GM20431 (cell line): Measurements from ENCODE around the gene HOXC6.

Source experiments
- in situ Hi-C: fragments of 300-500 bp; cut with MseI, MboI; formaldehyde crosslinking; loops from one replicate; pipeline ENCODE4 v1.15.0; 2020; ENCODE audit warnings: low sequenced_read_pairs; ENCODE audit not compliant: unreplicated experiment

The HOXC6 gene

DNA sequence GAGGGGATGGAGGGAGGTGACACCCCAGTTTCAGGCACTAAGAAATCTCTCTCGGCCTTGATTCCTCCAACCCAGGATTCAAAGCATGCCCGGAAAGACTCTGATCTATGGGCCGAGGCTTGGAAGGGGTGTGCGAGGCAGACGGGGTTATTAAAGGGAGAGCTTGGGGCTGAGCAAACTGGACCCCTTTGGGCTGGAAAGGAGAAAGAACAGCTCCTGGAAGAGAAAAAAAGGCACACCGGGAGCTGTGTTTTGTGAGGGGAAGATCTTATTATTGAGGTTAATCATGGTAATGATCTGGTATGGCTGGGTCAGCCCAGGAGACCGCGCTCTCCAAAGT is 19.7 kb downstream of the HOXC6 start:
- in situ Hi-C loops, result no loop called here

DNA sequence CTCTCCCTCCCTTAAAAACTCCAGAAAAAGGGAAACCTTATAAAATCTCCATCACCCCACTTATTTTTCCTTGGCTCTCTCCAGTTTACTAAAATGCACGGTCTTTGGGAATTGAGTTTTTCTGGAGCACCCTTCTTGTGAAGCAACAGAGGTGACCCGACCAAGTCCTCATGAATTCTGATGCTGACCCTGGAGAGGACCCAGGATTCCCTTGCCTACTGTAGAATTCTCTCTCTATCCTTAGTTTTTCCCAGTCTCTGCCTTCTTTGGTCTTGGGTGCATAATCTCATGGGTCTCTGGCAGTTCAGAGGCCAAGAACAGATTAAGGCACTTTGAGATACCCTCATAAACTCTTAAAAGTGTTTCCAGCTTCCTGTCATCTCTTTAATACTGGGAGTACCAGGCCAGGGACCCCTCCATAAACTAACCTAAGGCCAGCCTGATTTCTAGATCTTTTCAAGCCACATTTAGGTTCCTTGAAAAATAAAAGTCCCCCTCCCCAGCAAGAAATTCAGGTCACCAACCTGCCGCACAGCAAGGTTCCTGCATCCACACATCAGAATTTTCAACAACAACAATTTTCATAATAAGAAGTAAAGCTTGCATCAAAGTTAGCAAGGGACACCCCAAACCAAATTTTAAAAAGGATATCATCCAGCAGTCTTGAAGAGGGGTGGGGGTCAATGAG is 20.3 kb downstream of the HOXC6 start:
- in situ Hi-C loops, result no loop called here

DNA sequence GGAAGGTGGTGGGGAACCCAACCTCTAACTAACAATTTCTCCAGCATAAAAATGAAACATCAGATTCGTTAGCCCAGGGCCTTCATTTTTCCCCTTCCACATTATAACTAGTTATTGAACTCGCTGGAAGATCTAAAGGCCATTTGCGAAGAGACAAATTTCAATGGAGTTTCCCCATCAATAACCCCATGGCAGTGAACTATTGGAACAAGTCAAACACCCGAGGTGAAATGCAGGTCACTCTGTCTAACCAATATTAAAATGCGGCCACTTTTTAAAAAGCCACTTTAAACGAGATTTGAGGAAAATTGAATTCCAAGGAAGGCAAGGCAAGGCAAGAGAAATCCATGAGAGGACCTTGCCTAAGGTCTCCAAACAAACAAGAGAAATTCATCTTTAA is 20.9 kb downstream of the HOXC6 start:
- in situ Hi-C loops, result no loop called here

DNA sequence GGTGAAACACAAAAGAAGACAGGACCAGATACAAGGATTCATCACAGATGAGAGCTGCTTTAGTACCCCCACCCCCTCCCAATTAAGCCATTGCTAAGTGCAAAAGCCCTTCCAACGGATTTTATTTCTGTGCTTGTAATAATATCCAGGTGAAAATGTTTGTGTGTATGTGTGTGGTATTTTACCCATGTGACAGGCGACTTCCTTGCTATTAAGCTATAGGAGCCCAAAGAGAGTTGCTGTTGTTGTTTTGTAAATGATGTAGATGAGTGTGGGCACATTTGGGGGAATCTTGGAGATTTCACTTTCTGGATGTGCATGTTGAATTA is 22.2 kb downstream of the HOXC6 start:
- in situ Hi-C loops, result no loop called here

DNA sequence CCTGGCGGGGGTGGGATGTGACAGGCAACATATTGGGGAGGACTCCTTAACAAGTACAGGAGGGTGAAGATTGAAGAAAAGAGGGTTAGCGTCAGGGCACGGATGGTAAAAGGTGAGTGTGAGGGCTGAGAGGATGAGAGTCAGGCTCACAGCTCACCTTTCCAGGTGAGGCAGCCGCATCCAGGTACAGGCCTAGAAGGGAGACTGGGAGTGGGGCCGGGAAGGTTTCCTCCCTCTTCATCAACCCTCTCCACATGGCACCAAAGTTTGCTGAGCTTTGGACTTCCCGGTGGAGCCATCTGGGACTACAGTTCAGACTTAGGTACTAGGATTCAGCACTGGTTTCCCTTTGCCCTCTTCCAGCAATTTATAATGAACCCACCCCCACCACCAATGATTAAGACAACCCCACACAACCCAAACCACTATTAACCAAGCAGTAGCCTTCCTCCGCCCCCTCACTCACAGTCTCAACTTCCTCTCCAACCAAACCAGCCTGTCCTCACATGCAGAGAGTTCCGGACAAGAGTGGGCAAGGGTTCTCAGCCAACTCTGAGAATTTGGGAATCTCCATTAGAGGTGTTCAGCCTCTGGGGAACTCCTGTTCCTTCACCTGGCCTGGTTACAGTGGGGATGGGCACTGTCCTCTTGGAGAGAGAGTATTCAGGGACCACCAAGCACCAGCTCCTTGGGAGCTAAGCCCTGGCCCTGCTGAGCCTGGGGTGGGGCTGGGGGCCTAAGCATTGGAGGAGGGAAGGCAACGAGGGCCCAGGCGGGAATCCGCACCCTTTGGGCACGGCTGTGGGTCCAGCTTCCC is 23.0 kb downstream of the HOXC6 start:
- in situ Hi-C loops, result no loop called here

DNA sequence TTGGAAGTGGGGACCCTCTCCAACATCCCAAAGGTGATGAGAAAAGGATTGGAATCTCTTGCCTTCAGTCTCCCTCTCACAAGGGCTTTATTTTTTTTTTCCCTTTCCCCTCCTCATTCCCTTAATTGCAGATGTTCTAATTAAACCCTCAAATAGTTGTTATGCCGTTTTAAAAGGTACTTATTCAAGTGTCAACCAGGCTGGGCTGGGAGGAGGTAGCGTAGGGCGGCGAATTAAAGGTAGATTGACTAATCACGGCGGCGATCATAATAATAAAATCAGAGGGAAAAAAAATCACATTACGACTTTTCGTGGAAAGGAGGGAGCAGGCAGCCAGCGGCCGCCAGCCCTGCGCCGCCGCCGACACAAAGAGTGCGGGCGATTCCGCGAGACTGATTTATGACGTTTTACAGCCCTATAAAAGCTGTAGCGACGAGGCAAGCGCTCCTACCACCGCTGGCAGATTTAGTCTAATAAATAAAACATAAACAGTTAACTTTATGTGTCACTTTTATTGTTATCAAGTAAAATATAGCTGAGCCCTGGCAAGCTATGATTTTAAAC is 23.7 kb downstream of the HOXC6 start:
- in situ Hi-C loops, result no loop called here

DNA sequence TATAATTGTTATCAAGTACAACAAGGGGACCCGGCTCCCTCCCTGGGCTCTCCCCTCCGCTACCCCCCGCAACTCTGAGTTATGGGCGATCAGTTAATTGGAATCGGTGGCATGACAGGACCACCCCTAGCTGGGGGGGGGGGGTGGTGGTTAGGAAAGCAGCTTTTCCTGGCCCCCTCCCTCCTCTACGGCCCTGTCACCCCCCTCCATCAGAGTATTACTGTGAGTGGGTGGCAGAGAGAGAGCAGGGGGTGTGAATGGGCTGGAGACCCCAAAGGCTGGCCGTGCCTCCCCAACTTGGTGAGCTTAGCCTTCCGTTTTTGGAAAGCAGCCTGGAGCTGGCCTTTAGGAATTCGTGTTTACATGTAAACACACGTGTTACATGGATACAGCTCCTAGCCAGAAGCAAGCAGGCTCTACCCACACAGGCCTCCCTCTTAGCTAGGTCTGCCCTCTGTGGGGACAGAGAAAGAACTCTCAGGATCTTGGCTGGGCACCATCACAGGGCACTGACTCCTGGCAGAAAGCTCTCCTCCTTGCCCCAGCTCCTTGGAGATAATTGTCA is 24.3 kb downstream of the HOXC6 start:
- in situ Hi-C loops, result no loop called here

DNA sequence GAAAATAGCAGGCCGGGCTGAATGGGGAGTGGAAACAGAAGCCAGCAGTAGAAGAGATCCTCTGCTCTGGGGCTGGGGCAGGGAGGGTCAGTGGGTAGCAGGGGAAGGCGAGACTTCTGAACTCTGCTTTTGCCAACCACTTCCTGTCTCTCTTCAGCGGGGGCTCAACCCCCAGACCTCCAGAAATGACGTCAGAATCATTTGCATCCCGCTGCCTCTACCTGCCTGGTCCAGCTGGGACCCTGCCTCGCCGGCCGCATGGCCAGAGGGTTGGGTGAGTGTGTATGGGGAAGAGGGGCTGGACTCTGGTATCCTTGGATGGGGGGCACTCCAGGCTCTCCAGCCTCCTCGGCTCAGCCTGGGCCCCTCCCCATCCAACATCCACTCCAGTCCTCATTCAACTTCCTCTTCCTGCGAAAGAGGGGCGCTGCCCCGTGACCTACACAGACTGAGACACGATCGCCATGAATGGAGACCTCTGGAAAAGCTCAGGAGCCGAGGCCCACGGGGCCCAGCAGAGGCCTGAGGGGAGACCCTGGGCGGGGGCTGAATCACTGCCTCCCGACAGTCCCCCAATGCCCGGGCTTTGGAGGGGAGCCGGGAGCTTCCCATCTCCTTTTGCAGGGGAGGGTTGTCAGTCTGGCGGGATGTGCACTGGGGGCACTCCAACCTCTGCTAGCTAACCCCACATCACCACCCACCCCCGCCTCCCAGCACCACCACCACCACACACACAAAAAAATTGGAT is 24.9 kb downstream of the HOXC6 start:
- in situ Hi-C loops, result no loop called here

DNA sequence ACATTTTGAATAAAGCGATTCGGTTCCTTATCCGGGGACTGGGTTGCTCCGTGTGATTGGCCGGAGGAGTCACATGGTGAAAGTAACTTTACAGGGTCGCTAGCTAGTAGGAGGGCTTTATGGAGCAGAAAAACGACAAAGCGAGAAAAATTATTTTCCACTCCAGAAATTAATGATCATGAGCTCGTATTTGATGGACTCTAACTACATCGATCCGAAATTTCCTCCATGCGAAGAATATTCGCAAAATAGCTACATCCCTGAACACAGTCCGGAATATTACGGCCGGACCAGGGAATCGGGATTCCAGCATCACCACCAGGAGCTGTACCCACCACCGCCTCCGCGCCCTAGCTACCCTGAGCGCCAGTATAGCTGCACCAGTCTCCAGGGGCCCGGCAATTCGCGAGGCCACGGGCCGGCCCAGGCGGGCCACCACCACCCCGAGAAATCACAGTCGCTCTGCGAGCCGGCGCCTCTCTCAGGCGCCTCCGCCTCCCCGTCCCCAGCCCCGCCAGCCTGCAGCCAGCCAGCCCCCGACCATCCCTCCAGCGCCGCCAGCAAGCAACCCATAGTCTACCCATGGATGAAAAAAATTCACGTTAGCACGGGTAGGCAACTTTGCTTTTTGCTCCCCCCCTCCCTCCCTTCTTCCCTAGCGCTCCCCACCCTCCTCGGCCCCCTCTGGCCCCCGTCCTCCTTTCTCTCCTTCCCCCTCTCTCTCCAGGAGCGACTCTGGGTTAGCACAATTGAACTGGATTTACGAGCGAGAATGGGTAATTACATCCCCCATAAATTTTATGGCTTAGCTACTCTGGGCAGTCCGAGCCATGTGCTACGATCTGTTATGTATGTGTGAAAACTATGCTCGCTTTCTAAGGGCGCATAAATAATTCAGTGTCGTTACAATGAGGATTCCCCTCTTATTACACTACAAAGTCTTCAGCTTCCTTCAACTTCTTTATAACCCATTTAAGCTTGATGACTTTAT is 25.8 kb downstream of the HOXC6 start, which contains the start of gene HOXC4:
Gene HOXC4, plus strand, starts transcription at position 85 of the 991 bp plus-strand sequence. Its CDS starts 88 bp downstream, at position 173.
- in situ Hi-C loops, result no loop called here

DNA sequence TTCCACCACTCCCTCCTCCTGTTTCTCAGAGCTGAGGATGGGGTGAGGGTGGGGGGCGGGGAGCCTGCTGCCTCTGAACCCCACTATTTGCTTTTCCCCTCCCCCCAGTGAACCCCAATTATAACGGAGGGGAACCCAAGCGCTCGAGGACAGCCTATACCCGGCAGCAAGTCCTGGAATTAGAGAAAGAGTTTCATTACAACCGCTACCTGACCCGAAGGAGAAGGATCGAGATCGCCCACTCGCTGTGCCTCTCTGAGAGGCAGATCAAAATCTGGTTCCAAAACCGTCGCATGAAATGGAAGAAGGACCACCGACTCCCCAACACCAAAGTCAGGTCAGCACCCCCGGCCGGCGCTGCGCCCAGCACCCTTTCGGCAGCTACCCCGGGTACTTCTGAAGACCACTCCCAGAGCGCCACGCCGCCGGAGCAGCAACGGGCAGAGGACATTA is 26.5 kb downstream of the HOXC6 start:
- in situ Hi-C loops, result no loop called here

DNA sequence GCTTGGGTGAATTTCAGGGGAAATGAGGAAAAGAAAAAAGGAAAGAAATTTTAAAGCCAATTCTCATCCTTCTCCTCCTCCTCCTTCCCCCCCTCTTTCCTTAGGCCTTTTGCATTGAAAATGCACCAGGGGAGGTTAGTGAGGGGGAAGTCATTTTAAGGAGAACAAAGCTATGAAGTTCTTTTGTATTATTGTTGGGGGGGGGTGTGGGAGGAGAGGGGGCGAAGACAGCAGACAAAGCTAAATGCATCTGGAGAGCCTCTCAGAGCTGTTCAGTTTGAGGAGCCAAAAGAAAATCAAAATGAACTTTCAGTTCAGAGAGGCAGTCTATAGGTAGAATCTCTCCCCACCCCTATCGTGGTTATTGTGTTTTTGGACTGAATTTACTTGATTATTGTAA is 27.3 kb downstream of the HOXC6 start:
- in situ Hi-C loops, result no loop called here

DNA sequence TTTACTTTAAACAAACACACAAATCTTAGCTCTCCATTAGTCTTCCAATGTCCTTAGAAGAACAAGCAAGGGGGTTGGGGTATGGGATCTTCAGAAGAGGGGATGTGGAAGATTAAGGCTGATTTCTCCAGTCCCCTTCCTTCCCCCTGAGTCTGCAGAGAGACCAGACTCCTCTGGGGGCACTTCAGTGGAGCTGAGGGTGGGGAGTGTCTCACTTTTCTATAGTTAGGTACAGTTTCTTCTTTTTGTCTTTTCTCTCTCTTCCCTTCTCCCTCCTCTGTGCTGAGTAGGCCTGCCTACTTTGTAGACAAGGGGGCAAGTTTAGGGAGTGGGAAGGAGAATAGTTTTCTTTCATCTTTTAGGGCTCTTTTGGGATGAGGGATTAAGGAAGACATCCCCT is 27.9 kb downstream of the HOXC6 start:
- in situ Hi-C loops, result no loop called here

DNA sequence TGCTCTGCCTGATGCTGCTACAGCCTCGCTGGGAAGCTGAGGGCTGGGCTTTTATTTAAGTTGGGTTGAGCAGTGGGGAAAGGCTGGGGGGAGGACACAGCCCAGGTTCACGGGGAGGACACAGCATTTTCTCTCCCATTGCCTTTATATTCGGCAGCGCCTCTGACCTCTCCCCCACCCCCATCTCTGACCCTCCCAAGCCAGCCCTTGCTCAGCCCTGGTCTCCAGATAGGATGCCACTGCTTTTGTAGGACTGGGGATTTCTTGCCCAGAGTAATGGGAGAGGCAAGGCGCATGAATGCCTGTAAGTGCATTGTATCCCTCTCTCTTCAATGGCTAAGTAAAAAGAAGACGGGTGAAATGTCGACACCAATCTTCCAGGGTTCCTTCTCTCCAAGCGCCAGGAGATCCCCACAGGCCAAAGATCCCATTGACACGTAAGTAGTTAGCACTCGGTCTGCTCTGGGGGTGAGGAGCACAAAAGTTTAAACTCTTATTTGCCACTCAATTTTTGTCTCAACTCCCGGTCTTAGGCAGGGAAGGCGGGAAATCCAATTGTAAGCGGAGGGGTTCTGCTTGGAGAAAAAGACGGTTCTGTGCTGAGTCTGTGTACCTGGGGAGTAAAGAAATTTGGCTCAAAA is 30.0 kb downstream of the HOXC6 start:
- in situ Hi-C loops, result no loop called here

DNA sequence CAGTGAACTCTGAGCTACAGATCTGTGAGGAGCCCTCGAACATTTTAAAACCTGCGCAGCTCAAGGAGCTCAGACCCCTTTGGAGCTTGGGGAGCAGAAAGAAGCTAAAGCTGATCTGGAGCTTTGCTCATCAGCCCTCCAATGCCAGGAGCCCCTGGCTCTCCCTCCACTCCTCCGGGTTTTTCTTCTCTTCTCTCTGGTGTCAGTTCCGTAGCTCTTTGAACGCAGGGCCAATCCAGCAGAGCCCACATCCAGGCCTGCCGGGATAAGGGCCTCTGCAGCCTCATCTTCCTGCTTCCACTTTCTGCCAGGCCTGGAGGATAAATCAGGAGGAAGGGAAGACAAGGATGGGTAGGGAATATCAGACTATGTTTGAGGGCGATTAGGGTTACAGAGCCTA is 31.4 kb downstream of the HOXC6 start:
- in situ Hi-C loops, result no loop called here

DNA sequence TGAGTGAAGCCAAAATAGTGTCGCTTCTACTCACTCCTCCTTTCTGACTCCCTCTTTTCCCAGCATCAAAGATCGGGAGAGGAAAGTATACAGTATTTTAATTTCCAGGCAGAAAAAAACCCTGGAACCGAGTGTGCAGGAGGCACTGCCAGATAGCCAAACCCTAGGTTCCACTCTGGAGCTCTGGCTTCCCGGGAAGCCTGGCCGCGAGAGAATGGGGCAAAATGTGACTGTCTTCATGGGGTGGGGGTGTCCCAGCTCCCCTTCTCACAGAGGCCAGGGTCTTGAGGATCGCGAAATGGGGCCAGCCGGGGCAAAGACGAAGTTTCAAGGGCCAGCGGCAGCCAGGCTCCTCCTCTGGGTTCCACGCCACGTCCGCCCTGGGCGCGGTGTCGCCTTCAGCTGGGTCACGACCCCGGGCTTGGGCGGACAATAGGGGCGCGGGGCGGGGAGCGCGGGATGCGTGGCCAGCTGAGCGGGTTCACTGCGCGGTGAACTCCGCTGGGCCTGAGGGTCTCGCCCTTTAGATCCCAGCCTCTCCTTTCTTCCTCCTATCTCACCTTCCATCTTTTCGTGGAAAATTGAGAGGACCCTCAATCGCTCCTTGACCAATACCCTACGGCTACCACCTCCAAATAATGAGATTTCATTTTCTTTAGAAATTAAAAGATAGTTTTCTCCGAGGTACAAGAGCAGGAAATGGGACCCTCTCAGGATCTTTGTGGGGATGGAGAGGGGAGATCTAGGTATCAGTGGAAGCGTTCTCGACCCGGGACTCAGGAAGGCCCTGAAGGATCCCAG is 32.1 kb downstream of the HOXC6 start:
- in situ Hi-C loops, result no loop called here

DNA sequence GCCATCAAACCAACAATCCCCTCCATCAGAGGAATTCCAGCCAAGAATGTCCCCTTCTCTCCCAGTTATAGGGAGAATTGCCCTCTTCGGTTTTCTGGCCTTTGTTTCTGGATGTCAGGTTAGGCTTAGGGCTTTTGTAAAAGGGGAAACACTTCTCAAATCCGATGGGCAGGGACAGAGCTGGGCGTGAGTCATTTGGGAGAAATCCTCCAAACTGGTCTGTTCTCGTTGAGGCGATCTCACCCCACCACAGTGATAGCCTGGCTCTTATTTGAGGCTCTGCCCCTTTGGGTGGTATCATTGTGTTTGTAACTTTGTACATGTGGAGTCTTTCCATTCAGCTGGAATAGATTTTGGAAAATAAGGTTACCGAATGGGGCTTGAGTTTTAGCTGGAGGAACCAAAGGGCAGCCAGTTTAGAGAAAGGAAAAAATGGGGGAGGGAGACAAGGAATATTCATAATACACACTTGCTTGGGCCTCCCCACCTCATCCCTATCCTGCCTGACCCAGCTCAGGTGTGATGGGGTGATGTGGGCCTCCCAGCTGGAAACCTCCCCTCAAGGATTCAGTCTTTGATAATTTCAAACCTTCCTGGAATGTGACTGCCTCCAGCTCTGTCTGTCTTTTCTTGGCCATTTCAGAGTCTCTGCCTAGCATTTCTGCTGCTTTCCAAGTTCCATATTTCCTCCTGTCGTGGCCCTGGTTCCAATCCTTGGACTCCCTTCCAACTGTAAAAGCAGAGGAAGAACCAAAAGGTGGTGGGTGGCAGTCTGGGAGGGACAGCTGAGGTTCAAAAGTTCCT is 32.9 kb downstream of the HOXC6 start:
- in situ Hi-C loops, result no loop called here

DNA sequence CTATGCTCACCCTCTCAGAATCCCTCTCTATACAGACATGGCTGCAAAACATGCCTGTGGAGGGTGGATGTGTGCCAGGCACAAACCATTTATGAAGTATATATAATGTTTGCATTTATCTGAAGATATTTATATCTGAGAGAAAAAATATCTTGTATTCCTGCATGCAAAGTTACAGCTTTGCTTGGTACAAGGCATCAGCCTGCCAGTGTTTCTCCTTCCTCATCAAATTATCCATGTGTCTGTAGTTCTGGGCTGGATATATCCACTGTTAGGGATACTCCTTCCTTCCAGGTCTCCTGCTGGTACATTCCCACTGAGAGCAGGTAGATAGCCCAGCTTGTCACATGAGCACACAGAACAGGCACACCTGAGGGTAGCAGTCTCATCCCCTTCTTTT is 37.4 kb downstream of the HOXC6 start:
- in situ Hi-C loops, result no loop called here
